A549 (cell line): ENCODE data around the gene OARD1.

Source experiments
- CTCF ChIP-seq: fragments of >200 bp; sonication (Bioruptor Twin); formaldehyde crosslinking; IDR thresholded peaks from 3 replicates; pipeline ENCODE4 v1.5.1; 2016
- EP300 ChIP-seq, 2 experiments: fragments of >200 bp; sonication (Bioruptor Twin); formaldehyde crosslinking; IDR thresholded peaks; 2 replicates in 1 of 2; 3 replicates in 1 of 2; pipeline ENCODE4 v1.6.1; 2016 to 2017
- GATA3 ChIP-seq: IDR thresholded peaks from 2 replicates; pipeline ENCODE4 v1.6.1; 2012; ENCODE audit warnings: borderline replicate concordance
- MAX ChIP-seq: IDR thresholded peaks from 2 replicates; pipeline ENCODE4 v1.6.1; 2012
- PBX3 ChIP-seq: IDR thresholded peaks from 2 replicates; pipeline ENCODE4 v1.6.1; 2012
- POLR2A ChIP-seq: IDR thresholded peaks from 2 replicates; pipeline ENCODE4 v1.6.1; 2012; ENCODE audit warnings: mild to moderate bottlenecking, low read length
- POLR2AphosphoS2 ChIP-seq: conservative IDR thresholded peaks from 2 replicates; pipeline ENCODE4 v1.6.1; 2012; ENCODE audit warnings: low read length, improper control_type of control experiment, inconsistent platforms
- RAD21 ChIP-seq, 2 experiments: fragments of >200 bp in 1 of 2; sonication (Bioruptor Twin) in 1 of 2; formaldehyde crosslinking in 1 of 2; IDR thresholded peaks in 1 of 2; conservative IDR thresholded peaks in 1 of 2; 2 replicates in 1 of 2; 3 replicates in 1 of 2; pipeline ENCODE4 v1.6.1; 2012 to 2018; ENCODE audit warnings: inconsistent platforms in 1 of 2
- USF2 ChIP-seq: fragments of 450-650 bp; IDR thresholded peaks from 2 replicates; pipeline ENCODE4 v1.6.1; 2014; ENCODE audit warnings: antibody characterized with exemption
- TF ChIP-seq, protein P1 (sequence below): fragments of 150-350 bp; IDR thresholded peaks from 2 replicates; pipeline ENCODE4 v1.6.1; 2014; ENCODE audit warnings: low read depth, mild to moderate bottlenecking, low read length

- TF ChIP-seq MAX (no peak), POLR2A (no peak), CTCF (no peak), EP300 (IDR thresholded peaks at IDR 0.05) (no peak), USF2 (no peak), RAD21 (conservative IDR thresholded peaks at IDR 0.05 in 1 of 2, IDR thresholded peaks at IDR 0.05 in 1 of 2) (no peak), POLR2AphosphoS2 (no peak), GATA3 (no peak), PBX3 (no peak)
- TF ChIP-seq, protein P1, sequence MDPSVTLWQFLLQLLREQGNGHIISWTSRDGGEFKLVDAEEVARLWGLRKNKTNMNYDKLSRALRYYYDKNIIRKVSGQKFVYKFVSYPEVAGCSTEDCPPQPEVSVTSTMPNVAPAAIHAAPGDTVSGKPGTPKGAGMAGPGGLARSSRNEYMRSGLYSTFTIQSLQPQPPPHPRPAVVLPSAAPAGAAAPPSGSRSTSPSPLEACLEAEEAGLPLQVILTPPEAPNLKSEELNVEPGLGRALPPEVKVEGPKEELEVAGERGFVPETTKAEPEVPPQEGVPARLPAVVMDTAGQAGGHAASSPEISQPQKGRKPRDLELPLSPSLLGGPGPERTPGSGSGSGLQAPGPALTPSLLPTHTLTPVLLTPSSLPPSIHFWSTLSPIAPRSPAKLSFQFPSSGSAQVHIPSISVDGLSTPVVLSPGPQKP = no peak
These were observed 2.7 kb upstream of the OARD1 start for GRCh38 chr6:41074692-41075436.
